Measurements from ENCODE around the gene GRID1. TPM values are rescaled to one million over a fixed set of nuclear protein-coding genes. Genes with fewer than 3 reads are reported as not detected.

The GRID1 gene
- total and polyA plus RNA-seq, 2 experiments from 2014 or later: not detected

DNA sequence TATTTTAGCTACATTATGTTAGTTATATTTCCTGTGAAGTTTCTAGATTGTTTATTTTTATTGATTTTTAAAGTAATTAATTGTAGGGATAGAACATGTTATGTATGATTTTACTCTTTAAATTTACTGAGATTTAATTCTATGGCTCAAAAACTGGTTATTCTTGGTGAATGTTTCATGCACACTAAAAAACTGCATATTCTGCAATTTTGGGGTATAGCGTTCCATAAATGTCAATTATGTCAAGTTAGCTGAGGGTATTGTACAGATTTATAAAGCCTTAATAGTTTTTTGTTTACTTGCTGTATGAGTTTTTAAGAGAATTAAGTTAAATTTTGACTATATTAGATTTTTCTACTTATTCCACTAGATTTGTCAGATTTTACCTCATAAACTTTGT, 669.7 kb downstream of the GRID1 start:
- H3K9me3 ChIP-seq (ENCODE audit: low read depth): no peaks in the 10 kb centered on the region
- no peaks in the 10 kb centered on the region for H3K36me3 ChIP-seq (ENCODE audit: low read depth)
- H3K27me3 ChIP-seq (replicated peaks; ENCODE audit: insufficient read depth): no peaks in the 10 kb centered on the region
- H3K4me1 ChIP-seq (ENCODE audit: insufficient read depth): no peaks in the 10 kb centered on the region
- H3K4me3 ChIP-seq: no peak overlapping the region
- TF ChIP-seq EZH2 (IDR thresholded peaks at IDR 0.05; ENCODE audit: insufficient read depth, poor library complexity, severe bottlenecking) (no peak), EZH2phosphoT487 (IDR thresholded peaks at IDR 0.05; ENCODE audit: insufficient read depth, low read depth) (no peak)
- H3F3A ChIP-seq (ENCODE audit: insufficient read depth): no peaks in the 10 kb centered on the region
- no peak for DNase-seq
- in situ Hi-C loops (cut with MboI): no loop called here
- no peak overlapping the region for H2AFZ ChIP-seq
- no peaks in the 10 kb centered on the region for H3K9me2 ChIP-seq (ENCODE audit: insufficient read depth)
- H3K27ac ChIP-seq: no peak overlapping the region
- WGBS, 2 experiments (ENCODE audit: low coverage in 1 of 2, low lambda C conversion rate in 2 of 2, missing lambda C conversion rate in 2 of 2): 51 to 53% methylated on average over 1 of the region's 1 CpG
- H3K9ac ChIP-seq: no peak overlapping the region
- H3K4me2 ChIP-seq (ENCODE audit: unreplicated experiment): no peak overlapping the region
- H3K79me2 ChIP-seq (ENCODE audit: insufficient read depth): no peaks in the 10 kb centered on the region
- H4K20me1 ChIP-seq (ENCODE audit: insufficient read depth): no peaks in the 10 kb centered on the region

DNA sequence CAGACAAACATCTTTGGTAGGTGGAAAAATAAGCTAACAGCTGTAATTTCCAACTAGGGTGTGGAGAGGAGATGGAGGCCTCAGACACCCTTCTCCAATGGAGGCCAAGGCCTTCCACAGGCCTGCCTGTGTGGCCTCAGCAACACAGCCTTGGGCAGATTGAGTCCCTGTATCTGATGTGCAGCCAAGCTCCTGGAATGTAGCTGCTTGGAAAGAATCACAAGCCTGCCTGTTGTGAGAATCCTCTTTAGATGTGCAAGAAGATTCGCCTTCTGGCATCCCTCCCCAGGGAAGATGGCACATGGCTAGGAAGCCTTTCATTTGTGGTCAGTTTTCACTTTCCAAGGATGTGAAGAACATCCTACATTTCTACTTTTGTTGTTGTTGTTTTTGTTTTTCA, 684.0 kb downstream of the GRID1 start:
- H3K4me2 ChIP-seq (ENCODE audit: unreplicated experiment): no peak overlapping the region
- no peak overlapping the region for H3K27ac ChIP-seq
- H3K27me3 ChIP-seq (replicated peaks; ENCODE audit: insufficient read depth): no peaks in the 10 kb centered on the region
- no peaks in the 10 kb centered on the region for H3K4me1 ChIP-seq (ENCODE audit: insufficient read depth)
- no peaks in the 10 kb centered on the region for H3K9me3 ChIP-seq (ENCODE audit: low read depth)
- no peaks in the 10 kb centered on the region for H4K20me1 ChIP-seq (ENCODE audit: insufficient read depth)
- WGBS, 2 experiments (ENCODE audit: low coverage in 1 of 2, low lambda C conversion rate in 2 of 2, missing lambda C conversion rate in 2 of 2): 29 to 38% methylated on average over 1 of the region's 1 CpG
- no peak overlapping the region for H3K9ac ChIP-seq
- no peaks in the 10 kb centered on the region for H3K79me2 ChIP-seq (ENCODE audit: insufficient read depth)
- TF ChIP-seq EZH2 (IDR thresholded peaks at IDR 0.05; ENCODE audit: insufficient read depth, poor library complexity, severe bottlenecking): no peak
- TF ChIP-seq EZH2phosphoT487 (IDR thresholded peaks at IDR 0.05; ENCODE audit: insufficient read depth, low read depth): no peak
- H3K36me3 ChIP-seq (ENCODE audit: low read depth): no peaks in the 10 kb centered on the region
- no peak overlapping the region for H2AFZ ChIP-seq
- in situ Hi-C loops (cut with MboI): no loop called here
- no peak for DNase-seq
- H3K9me2 ChIP-seq (ENCODE audit: insufficient read depth): no peaks in the 10 kb centered on the region
- no peak overlapping the region for H3K4me3 ChIP-seq
- no peaks in the 10 kb centered on the region for H3F3A ChIP-seq (ENCODE audit: insufficient read depth)

DNA sequence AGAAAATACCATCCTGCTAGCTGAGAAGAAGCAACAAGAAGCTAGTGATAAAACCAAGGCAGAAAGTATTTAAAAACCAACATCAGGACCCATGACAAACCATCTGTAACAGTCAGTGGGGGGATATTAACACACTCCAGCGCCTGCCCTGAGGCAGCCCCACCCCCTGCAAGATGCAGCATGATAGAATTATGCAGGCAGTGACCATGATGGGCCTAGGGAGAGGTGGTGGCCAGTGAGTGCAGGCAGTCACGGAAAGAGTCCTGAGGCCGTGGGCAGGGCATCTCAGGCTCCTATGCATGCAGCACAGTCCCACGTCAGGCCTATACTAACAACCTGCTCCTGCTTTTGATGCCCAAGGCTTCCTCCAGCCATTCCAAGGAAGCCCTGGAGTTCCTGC, 686.9 kb downstream of the GRID1 start:
- no peak overlapping the region for H3K27ac ChIP-seq
- H3K9me2 ChIP-seq (ENCODE audit: insufficient read depth): no peaks in the 10 kb centered on the region
- no peak overlapping the region for H3K9ac ChIP-seq
- no peaks in the 10 kb centered on the region for H3K36me3 ChIP-seq (ENCODE audit: low read depth)
- no peak for DNase-seq
- in situ Hi-C loops (cut with MboI): no loop called here
- no peaks in the 10 kb centered on the region for H3K79me2 ChIP-seq (ENCODE audit: insufficient read depth)
- H3K4me2 ChIP-seq (ENCODE audit: unreplicated experiment): no peak overlapping the region
- H3F3A ChIP-seq (ENCODE audit: insufficient read depth): no peaks in the 10 kb centered on the region
- no peak overlapping the region for H2AFZ ChIP-seq
- H3K9me3 ChIP-seq (ENCODE audit: low read depth): no peaks in the 10 kb centered on the region
- no peak overlapping the region for H3K4me3 ChIP-seq
- H3K4me1 ChIP-seq (ENCODE audit: insufficient read depth): no peaks in the 10 kb centered on the region
- TF ChIP-seq EZH2phosphoT487 (IDR thresholded peaks at IDR 0.05; ENCODE audit: insufficient read depth, low read depth) (no peak), EZH2 (IDR thresholded peaks at IDR 0.05; ENCODE audit: insufficient read depth, poor library complexity, severe bottlenecking) (no peak)
- no peaks in the 10 kb centered on the region for H3K27me3 ChIP-seq (replicated peaks; ENCODE audit: insufficient read depth)
- 23 to 25% methylated on average over 4 of the region's 4 CpGs for WGBS, 2 experiments (ENCODE audit: low coverage in 1 of 2, low lambda C conversion rate in 2 of 2, missing lambda C conversion rate in 2 of 2)
- no peaks in the 10 kb centered on the region for H4K20me1 ChIP-seq (ENCODE audit: insufficient read depth)

DNA sequence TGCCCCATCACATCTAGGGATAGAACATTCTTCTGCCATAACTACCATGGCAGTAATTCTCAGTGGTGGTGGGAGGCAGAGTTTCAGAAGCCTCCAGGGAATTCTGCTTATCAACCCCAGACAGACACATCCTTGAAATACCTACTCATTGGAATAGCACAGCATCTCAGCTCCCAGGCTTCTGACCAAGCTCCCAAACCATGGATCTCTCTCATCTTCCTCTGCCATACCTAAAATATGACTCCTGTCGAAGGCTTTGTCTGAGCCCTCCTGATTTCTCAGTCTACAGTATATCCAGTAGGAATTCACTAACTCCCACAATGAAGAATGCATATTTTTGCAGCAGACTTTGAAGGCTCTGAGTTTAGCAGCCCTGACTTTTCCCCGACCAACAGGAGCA, 687.5 kb downstream of the GRID1 start:
- H3F3A ChIP-seq (ENCODE audit: insufficient read depth): no peaks in the 10 kb centered on the region
- TF ChIP-seq EZH2phosphoT487 (IDR thresholded peaks at IDR 0.05; ENCODE audit: insufficient read depth, low read depth) (no peak), EZH2 (IDR thresholded peaks at IDR 0.05; ENCODE audit: insufficient read depth, poor library complexity, severe bottlenecking) (no peak)

DNA sequence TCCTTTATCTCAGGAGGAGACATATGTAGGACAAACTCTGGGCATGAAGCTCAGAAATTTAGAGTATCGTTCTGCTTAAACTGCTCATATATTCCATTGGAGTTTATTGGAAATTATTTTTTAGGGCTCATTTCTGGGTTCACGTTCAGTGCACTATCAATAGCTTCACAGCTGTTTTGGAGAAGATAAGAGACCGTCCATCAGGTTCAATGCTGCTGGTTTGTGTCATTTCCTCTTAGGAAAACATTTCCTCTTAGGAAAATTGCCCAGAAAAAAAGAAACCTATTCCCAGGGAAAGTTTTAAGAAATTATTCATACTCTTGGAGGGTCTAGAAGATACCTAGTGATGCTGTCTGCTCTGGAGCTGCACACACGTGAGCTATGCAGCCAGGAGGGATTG, 691.7 kb downstream of the GRID1 start:
- TF ChIP-seq EZH2 (IDR thresholded peaks at IDR 0.05; ENCODE audit: insufficient read depth, poor library complexity, severe bottlenecking) (no peak), EZH2phosphoT487 (IDR thresholded peaks at IDR 0.05; ENCODE audit: insufficient read depth, low read depth) (no peak)
- H4K20me1 ChIP-seq (ENCODE audit: insufficient read depth): no peaks in the 10 kb centered on the region
- H3K9me2 ChIP-seq (ENCODE audit: insufficient read depth): no peaks in the 10 kb centered on the region
- no peaks in the 10 kb centered on the region for H3K36me3 ChIP-seq (ENCODE audit: low read depth)
- no peaks in the 10 kb centered on the region for H3K9me3 ChIP-seq (ENCODE audit: low read depth)
- no peak for DNase-seq
- no peaks in the 10 kb centered on the region for H3K79me2 ChIP-seq (ENCODE audit: insufficient read depth)
- H3K4me1 ChIP-seq (ENCODE audit: insufficient read depth): no peaks in the 10 kb centered on the region
- 12 to 14% methylated on average over 4 of the region's 4 CpGs for WGBS, 2 experiments (ENCODE audit: low coverage in 1 of 2, low lambda C conversion rate in 2 of 2, missing lambda C conversion rate in 2 of 2)
- in situ Hi-C loops (cut with MboI): no loop called here
- no peaks in the 10 kb centered on the region for H3K27me3 ChIP-seq (replicated peaks; ENCODE audit: insufficient read depth)
- no peaks in the 10 kb centered on the region for H3F3A ChIP-seq (ENCODE audit: insufficient read depth)
- H3K9ac ChIP-seq: no peak overlapping the region
- no peak overlapping the region for H3K27ac ChIP-seq
- no peak overlapping the region for H2AFZ ChIP-seq
- no peak overlapping the region for H3K4me3 ChIP-seq
- no peak overlapping the region for H3K4me2 ChIP-seq (ENCODE audit: unreplicated experiment)

More for the DNA sequence above, 687.5 kb downstream of the GRID1 start:
- Histone ChIP-seq H2AFZ (no peak overlapping the region), H3K36me3 (ENCODE audit: low read depth) (no peaks in the 10 kb centered on the region), H3K79me2 (ENCODE audit: insufficient read depth) (no peaks in the 10 kb centered on the region), H3K9me3 (ENCODE audit: low read depth) (no peaks in the 10 kb centered on the region), H3K9ac (no peak overlapping the region), H3K4me3 (no peak overlapping the region), H3K4me2 (ENCODE audit: unreplicated experiment) (no peak overlapping the region), H3K9me2 (ENCODE audit: insufficient read depth) (no peaks in the 10 kb centered on the region), H3K27me3 (replicated peaks; ENCODE audit: insufficient read depth) (no peaks in the 10 kb centered on the region), H3K4me1 (ENCODE audit: insufficient read depth) (no peaks in the 10 kb centered on the region), H4K20me1 (ENCODE audit: insufficient read depth) (no peaks in the 10 kb centered on the region), H3K27ac (no peak overlapping the region)
- no peak for DNase-seq
- in situ Hi-C loops (cut with MboI): no loop called here
- 17 to 21% methylated on average over 2 of the region's 2 CpGs for WGBS, 2 experiments (ENCODE audit: low coverage in 1 of 2, low lambda C conversion rate in 2 of 2, missing lambda C conversion rate in 2 of 2)
